Measurements from ENCODE around the gene ECHDC3.
"Not testable (repeated sequence)": the region's sequence is repeated elsewhere in the genome, so short reads cannot be mapped to it uniquely, and the experiment has no call there.

ECHDC3 gene

GRCh38 chr10:11742009-11742778 is at the start of gene ECHDC3:
ECHDC3 (plus strand) TSS chr10:11742382; CDS start chr10:11742577, 195 bp downstream.
- DNase-seq: peak; percentile 25

- no peak for DNase-seq
Observed at GRCh38 chr10:11693376-11693775, 48.8 kb upstream of the ECHDC3 start.

GRCh38 chr10:11695779-11696178 is 46.4 kb upstream of the ECHDC3 start:
- no peak for DNase-seq

GRCh38 chr10:11697718-11698527 is 44.3 kb upstream of the ECHDC3 start:
- DNase-seq: peak; percentile 30

GRCh38 chr10:11698691-11699549 is 43.3 kb upstream of the ECHDC3 start:
- DNase-seq: no peak

- no peak for DNase-seq
Observed at GRCh38 chr10:11699550-11700097, 42.6 kb upstream of the ECHDC3 start.

GRCh38 chr10:11700539-11700938 is 41.6 kb upstream of the ECHDC3 start:
- no peak for DNase-seq

GRCh38 chr10:11701451-11702095 is 40.6 kb upstream of the ECHDC3 start:
- DNase-seq: no peak

GRCh38 chr10:11702264-11702663 is 39.9 kb upstream of the ECHDC3 start:
- DNase-seq: no peak

GRCh38 chr10:11704092-11704491 is 38.1 kb upstream of the ECHDC3 start:
- no peak for DNase-seq

GRCh38 chr10:11705722-11706121 is 36.5 kb upstream of the ECHDC3 start:
- no peak for DNase-seq

- DNase-seq: no peak
Observed at GRCh38 chr10:11706895-11707567, 35.2 kb upstream of the ECHDC3 start.

GRCh38 chr10:11707624-11708350 is 34.4 kb upstream of the ECHDC3 start:
- no peak for DNase-seq

GRCh38 chr10:11708801-11709200 is 33.4 kb upstream of the ECHDC3 start:
- not testable (repeated sequence) for DNase-seq

GRCh38 chr10:11712744-11713143 is 29.4 kb upstream of the ECHDC3 start:
- no peak for DNase-seq

GRCh38 chr10:11713186-11713743 is 28.9 kb upstream of the ECHDC3 start:
- DNase-seq: peak; percentile 41

- DNase-seq: no peak
Observed at GRCh38 chr10:11713963-11714362, 28.2 kb upstream of the ECHDC3 start.

- DNase-seq: no peak
Observed at GRCh38 chr10:11714750-11715365, 27.3 kb upstream of the ECHDC3 start.

GRCh38 chr10:11715815-11716494 is 26.2 kb upstream of the ECHDC3 start:
- DNase-seq: no peak

GRCh38 chr10:11716686-11717085 is 25.5 kb upstream of the ECHDC3 start:
- no peak for DNase-seq
